Glutamatergic neuron (in vitro differentiated cells): ENCODE measurements around the gene ELFN2. TPM values are rescaled to one million over a fixed set of nuclear protein-coding genes. Genes with fewer than 3 reads are reported as not detected.

Source experiments
- DNase-seq: peaks from one replicate; pipeline ENCODE4 v3.0.0; 2022
- H3K27ac Mint-ChIP-seq: one replicate; pipeline ENCODE4 v1.8.0; 2020; ENCODE audit warnings: mild to moderate bottlenecking, mixed read lengths, inconsistent platforms; ENCODE audit not compliant: unreplicated experiment
- H3K27me3 Mint-ChIP-seq: one replicate; pipeline ENCODE4 v1.8.0; 2020; ENCODE audit warnings: mild to moderate bottlenecking, moderate library complexity, mixed read lengths, inconsistent platforms; ENCODE audit not compliant: unreplicated experiment
- H3K36me3 Mint-ChIP-seq: one replicate; pipeline ENCODE4 v1.8.0; 2020; ENCODE audit warnings: mild to moderate bottlenecking, mixed read lengths, inconsistent platforms; ENCODE audit not compliant: unreplicated experiment
- H3K4me1 Mint-ChIP-seq: one replicate; pipeline ENCODE4 v1.8.0; 2020; ENCODE audit warnings: mild to moderate bottlenecking, low read depth, mixed read lengths, inconsistent platforms; ENCODE audit not compliant: unreplicated experiment
- H3K4me3 Mint-ChIP-seq: one replicate; pipeline ENCODE4 v1.8.0; 2020; ENCODE audit warnings: mild to moderate bottlenecking, mixed read lengths, inconsistent platforms; ENCODE audit not compliant: unreplicated experiment
- H3K9me3 Mint-ChIP-seq: one replicate; pipeline ENCODE4 v1.8.0; 2020; ENCODE audit warnings: mild to moderate bottlenecking, moderate library complexity, mixed read lengths, inconsistent platforms; ENCODE audit not compliant: unreplicated experiment
- total RNA-seq: library from RNA; stranded (reverse); fragmentation: NEBNext Ultra II Directional; extraction: Animal tissue kit (Norgen Biotek cat#: 25700); gene quantifications from one replicate; pipeline ENCODE4 v1.2.1, GENCODE V29; 2021; ENCODE audit not compliant: unreplicated experiment
- TF ChIP-seq, protein P1 (sequence below): fragments of 200-600 bp; sonication (generic); IDR thresholded peaks from one replicate; pipeline ENCODE4 v1.5.0; 2021; ENCODE audit not compliant: partially characterized antibody, unreplicated experiment

ELFN2 gene
- total RNA-seq, 1 donor from 2014 or later: 7.3 TPM

DNA sequence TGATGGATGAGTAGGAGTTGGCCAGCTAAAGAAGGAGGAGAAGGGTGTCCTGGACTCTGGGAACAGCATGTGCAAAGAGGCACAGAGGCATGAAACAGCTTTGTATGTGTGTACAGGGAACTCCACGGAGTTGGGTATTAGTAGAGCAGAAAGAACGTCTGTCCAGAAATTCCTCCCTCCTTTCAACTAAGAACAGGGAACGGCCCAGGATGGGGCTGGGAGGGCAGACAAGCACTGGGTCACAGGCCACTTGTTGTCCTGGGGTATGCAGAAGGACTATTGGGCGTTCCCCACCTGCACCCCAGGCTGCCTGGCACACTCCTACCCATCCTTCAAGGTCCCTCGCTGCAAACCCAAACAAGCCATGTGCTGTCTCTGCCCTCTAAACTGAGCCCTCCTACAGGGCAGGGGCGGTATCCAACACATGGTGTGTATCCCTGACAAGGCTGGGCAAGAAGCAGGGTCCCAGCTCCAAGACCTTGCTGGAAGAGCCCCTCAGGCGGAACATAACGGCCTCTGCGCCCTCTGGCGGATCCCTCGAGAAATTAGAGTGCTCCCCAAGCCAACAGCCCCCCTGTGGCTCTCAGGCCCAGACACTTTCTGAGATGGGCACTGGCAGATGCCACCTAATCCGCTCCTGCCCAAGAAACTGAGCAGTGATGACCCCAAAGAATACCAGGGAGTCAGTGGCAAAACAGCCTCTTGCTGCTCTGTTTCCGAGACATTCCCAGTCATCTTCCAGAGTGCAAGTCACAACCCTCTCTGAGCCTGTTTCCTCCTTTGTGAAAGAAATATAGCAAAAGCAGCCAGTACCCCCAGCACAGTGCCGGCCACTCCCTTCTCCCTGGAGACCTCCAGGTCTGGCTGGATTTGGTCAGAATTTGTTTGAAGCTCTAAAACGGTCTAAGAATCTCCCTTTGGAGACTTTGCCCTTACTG is 1.6 kb upstream of the ELFN2 start:
- Mint-ChIP-seq H3K9me3 (peaks cover 16% of the 10 kb centered on the region), H3K4me1 (peaks cover 45% of the 10 kb centered on the region), H3K36me3 (no peaks in the 10 kb centered on the region), H3K27ac (peak overlapping the region; percentile 43), H3K4me3 (peak overlapping the region; percentile 6), H3K27me3 (peaks cover 22% of the 10 kb centered on the region)
- TF ChIP-seq, protein P1, sequence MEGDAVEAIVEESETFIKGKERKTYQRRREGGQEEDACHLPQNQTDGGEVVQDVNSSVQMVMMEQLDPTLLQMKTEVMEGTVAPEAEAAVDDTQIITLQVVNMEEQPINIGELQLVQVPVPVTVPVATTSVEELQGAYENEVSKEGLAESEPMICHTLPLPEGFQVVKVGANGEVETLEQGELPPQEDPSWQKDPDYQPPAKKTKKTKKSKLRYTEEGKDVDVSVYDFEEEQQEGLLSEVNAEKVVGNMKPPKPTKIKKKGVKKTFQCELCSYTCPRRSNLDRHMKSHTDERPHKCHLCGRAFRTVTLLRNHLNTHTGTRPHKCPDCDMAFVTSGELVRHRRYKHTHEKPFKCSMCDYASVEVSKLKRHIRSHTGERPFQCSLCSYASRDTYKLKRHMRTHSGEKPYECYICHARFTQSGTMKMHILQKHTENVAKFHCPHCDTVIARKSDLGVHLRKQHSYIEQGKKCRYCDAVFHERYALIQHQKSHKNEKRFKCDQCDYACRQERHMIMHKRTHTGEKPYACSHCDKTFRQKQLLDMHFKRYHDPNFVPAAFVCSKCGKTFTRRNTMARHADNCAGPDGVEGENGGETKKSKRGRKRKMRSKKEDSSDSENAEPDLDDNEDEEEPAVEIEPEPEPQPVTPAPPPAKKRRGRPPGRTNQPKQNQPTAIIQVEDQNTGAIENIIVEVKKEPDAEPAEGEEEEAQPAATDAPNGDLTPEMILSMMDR: peak; percentile 75
- DNase-seq: peak; percentile 77

DNA sequence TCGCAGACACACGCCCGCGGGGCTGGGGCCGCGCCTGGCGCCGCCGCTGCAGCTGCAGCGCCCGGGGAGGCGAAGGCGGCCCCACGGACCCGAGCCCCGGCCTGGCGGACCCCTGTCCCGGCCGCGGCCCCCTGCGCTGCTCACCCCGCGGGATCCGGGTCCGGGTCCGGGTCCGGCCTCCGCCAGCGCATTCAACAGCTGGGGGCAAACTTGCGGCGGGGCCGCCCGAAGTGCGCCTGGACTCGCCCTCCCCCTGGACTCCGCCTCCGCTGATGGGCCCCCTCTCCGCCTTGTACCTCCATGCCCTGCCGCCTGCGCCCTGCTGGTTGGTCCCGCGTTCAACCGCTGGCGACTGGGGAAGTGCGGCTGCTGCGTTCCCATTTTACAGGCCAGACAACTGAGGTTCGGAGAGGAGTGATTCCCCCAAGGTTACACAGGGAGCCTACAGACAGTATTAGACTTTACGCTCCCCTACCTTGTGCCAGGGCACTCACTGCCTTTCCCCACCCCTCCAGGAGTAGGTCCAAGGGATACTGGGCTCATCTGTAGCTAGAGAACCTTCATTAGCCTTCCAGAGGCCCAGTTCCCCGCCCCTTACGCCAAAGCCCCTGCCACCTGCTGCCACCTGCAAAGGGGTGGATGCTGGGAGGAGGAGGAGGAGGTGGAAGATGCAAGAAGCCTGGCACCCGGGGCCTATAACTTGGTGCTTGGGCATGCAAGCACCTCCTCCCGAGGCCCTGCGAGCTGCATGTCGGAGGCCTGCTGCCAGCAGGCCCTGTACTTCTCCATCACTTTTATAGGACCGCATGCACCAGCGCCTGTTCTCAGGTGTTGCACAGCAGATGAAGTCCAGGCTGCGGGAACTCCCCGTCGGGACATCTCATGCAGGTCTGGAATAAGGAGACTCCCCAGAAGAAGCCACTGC is 694 bp upstream of the ELFN2 start:
- no peak for DNase-seq
- Mint-ChIP-seq H3K27ac (no peak overlapping the region), H3K36me3 (no peaks in the 10 kb centered on the region), H3K9me3 (peaks cover 16% of the 10 kb centered on the region), H3K4me1 (peaks cover 39% of the 10 kb centered on the region), H3K27me3 (peaks cover 19% of the 10 kb centered on the region), H3K4me3 (peak overlapping the region; percentile 20)
- TF ChIP-seq, protein P1: no peak

GRCh38 chr22:37426706-37427134 is 559 bp downstream of the ELFN2 start:
- H3K27ac Mint-ChIP-seq: no peak overlapping the region
- DNase-seq: no peak
- H3K4me3 Mint-ChIP-seq: peak overlapping the region; percentile 70
- peaks cover 15% of the 10 kb centered on the region for H3K27me3 Mint-ChIP-seq
- no peaks in the 10 kb centered on the region for H3K36me3 Mint-ChIP-seq
- TF ChIP-seq, protein P1: no peak
- peaks cover 36% of the 10 kb centered on the region for H3K4me1 Mint-ChIP-seq
- H3K9me3 Mint-ChIP-seq: peaks cover 13% of the 10 kb centered on the region

- Mint-ChIP-seq H3K9me3 (peaks cover 13% of the 10 kb centered on the region), H3K36me3 (no peaks in the 10 kb centered on the region), H3K27me3 (peaks cover 16% of the 10 kb centered on the region), H3K4me3 (peak overlapping the region; percentile 70), H3K4me1 (peaks cover 39% of the 10 kb centered on the region), H3K27ac (peak overlapping the region; percentile 65)
- peak; percentile 67 for DNase-seq
- TF ChIP-seq, protein P1: no peak
Observed at GRCh38 chr22:37425800-37426705, 1.2 kb downstream of the ELFN2 start.
